SK-N-SH (cell line): ENCODE data around the gene RBM45. TPM values are rescaled to one million over a fixed set of nuclear protein-coding genes. Genes with fewer than 3 reads are reported as not detected.

ENCODE experiments used
- CTCF ChIA-PET: fragments of 300-600, 350-600 bp; formaldehyde crosslinking; extraction: SDS; loops from one replicate; lab custom pipeline; 2021; lab: Yijun Ruan, JAX
- POLR2A ChIA-PET: fragments of 350-600 bp; sonication (Branson Sonifier 250); formaldehyde crosslinking; extraction: SDS; loops from one replicate; lab custom pipeline; 2020; ENCODE audit warnings: antibody characterized with exemption, inconsistent platforms; lab: Yijun Ruan, JAX
- DNase-seq: peaks from one replicate; pipeline ENCODE4 v3.0.0; 2012
- H2AFZ ChIP-seq: fragments of 200-600 bp; sonication (generic); 2 replicates; pipeline ENCODE4 v1.8.1; 2016; ENCODE audit warnings: antibody characterized with exemption, mild to moderate bottlenecking, low read depth
- H3F3A ChIP-seq: fragments of 200-600 bp; sonication (generic); replicated peaks from 2 replicates; pipeline ENCODE3; 2016; ENCODE audit warnings: antibody characterized with exemption, mild to moderate bottlenecking; ENCODE audit not compliant: insufficient read depth
- H3K27ac ChIP-seq, 2 experiments: fragments of 200-500 bp in 1 of 2; fragments of 200-600 bp in 1 of 2; sonication (Bioruptor generic) in 1 of 2; sonication (generic), shearing (Covaris generic) in 1 of 2; 2 replicates each; pipeline versions ENCODE4 v1.5.1 to v1.6.1; 2014 to 2016; ENCODE audit warnings: low read depth in 2 of 2, inconsistent platforms in 1 of 2, low read length in 1 of 2, mild to moderate bottlenecking in 1 of 2, mixed read lengths in 1 of 2
- H3K27me3 ChIP-seq: fragments of 200-600 bp; sonication (generic), shearing (Covaris generic); 2 replicates; pipeline ENCODE4 v1.6.1; 2016; ENCODE audit warnings: mixed run types; ENCODE audit not compliant: insufficient read depth
- H3K36me3 ChIP-seq, 2 experiments: fragments of 200-500 bp in 1 of 2; fragments of 200-600 bp in 1 of 2; sonication (Bioruptor generic) in 1 of 2; sonication (generic) in 1 of 2; replicated peaks in 1 of 2; 2 replicates each; pipeline versions ENCODE3 to v1.5.1; 2014 to 2016; ENCODE audit warnings: low read length in 1 of 2, mild to moderate bottlenecking in 1 of 2; ENCODE audit not compliant: insufficient read depth in 2 of 2, control insufficient read depth in 1 of 2
- H3K4me1 ChIP-seq, 2 experiments: fragments of 200-500 bp in 1 of 2; fragments of 200-600 bp in 1 of 2; sonication (Bioruptor generic) in 1 of 2; sonication (generic), shearing (Covaris generic) in 1 of 2; 2 replicates each; pipeline versions ENCODE4 v1.5.1 to v1.6.1; 2014 to 2016; ENCODE audit warnings: low read depth in 1 of 2, low read length in 1 of 2, mixed run types in 1 of 2; ENCODE audit not compliant: insufficient read depth in 2 of 2, control insufficient read depth in 1 of 2
- H3K4me2 ChIP-seq: fragments of 200-600 bp; sonication (generic), shearing (Covaris generic); 2 replicates; pipeline ENCODE4 v1.6.1; 2017; ENCODE audit warnings: mixed run types
- H3K4me3 ChIP-seq, 2 experiments: fragments of 200-500 bp in 1 of 2; fragments of 200-600 bp in 1 of 2; sonication (Bioruptor generic) in 1 of 2; sonication (generic), shearing (Covaris generic) in 1 of 2; 2 replicates each; pipeline versions ENCODE4 v1.5.1 to v1.8.1; 2014 to 2016; ENCODE audit warnings: low read depth in 2 of 2, inconsistent platforms in 1 of 2, low read length in 1 of 2, mild to moderate bottlenecking in 1 of 2, mixed read lengths in 1 of 2, moderate library complexity in 1 of 2
- H3K79me2 ChIP-seq: fragments of 200-600 bp; sonication (generic); 2 replicates; pipeline ENCODE4 v1.8.1; 2017; ENCODE audit warnings: mild to moderate bottlenecking; ENCODE audit not compliant: insufficient read depth
- H3K9ac ChIP-seq: fragments of 200-600 bp; sonication (generic); 2 replicates; pipeline ENCODE4 v1.6.1; 2017; ENCODE audit warnings: mixed run types
- H3K9me2 ChIP-seq: fragments of 200-600 bp; sonication (generic); 2 replicates; pipeline ENCODE4 v1.6.1; 2017; ENCODE audit warnings: mixed run types
- H3K9me3 ChIP-seq: fragments of 200-600 bp; sonication (generic); 2 replicates; pipeline ENCODE4 v1.6.1; 2017; ENCODE audit warnings: mixed run types, mild to moderate bottlenecking, moderate library complexity
- H4K20me1 ChIP-seq: fragments of 200-600 bp; sonication (generic); 2 replicates; pipeline ENCODE4 v1.6.1; 2017; ENCODE audit warnings: mild to moderate bottlenecking, mixed run types; ENCODE audit not compliant: insufficient read depth
- CHD2 ChIP-seq: fragments of 150-350 bp; IDR thresholded peaks from 2 replicates; pipeline ENCODE4 v1.6.1; 2018; ENCODE audit warnings: low read length; ENCODE audit not compliant: partially characterized antibody
- EP300 ChIP-seq, 2 experiments: IDR thresholded peaks; 2 replicates each; pipeline versions ENCODE4 v1.4.0 to v1.6.1; 2012; ENCODE audit warnings: borderline replicate concordance in 1 of 2, low read depth in 1 of 2, low read length in 1 of 2
- FOXJ3 ChIP-seq: sonication (generic); formaldehyde crosslinking; IDR thresholded peaks from 2 replicates; pipeline ENCODE4 v1.5.1; 2020; ENCODE audit warnings: mild to moderate bottlenecking, missing genetic modification reagents
- FOXM1 ChIP-seq: IDR thresholded peaks from 2 replicates; pipeline ENCODE4 v1.4.0; 2012; ENCODE audit warnings: low read depth, mild to moderate bottlenecking
- GATA2 ChIP-seq: sonication (generic); formaldehyde crosslinking; IDR thresholded peaks from 2 replicates; pipeline ENCODE4 v1.5.0; 2020; ENCODE audit warnings: mild to moderate bottlenecking, missing genetic modification reagents
- IRF3 ChIP-seq: fragments of 150-350 bp; IDR thresholded peaks from 2 replicates; pipeline ENCODE4 v1.6.1; 2016; ENCODE audit warnings: mild to moderate bottlenecking, low read depth, low read length
- JUND ChIP-seq: IDR thresholded peaks from 2 replicates; pipeline ENCODE4 v1.4.0; 2012
- MXI1 ChIP-seq: IDR thresholded peaks from 2 replicates; pipeline ENCODE4 v1.6.1; 2012; ENCODE audit warnings: mild to moderate bottlenecking, low read depth, low read length, improper control_type of control experiment
- PBX3 ChIP-seq: IDR thresholded peaks from 2 replicates; pipeline ENCODE4; 2012
- POLR2AphosphoS5 ChIP-seq: IDR thresholded peaks from 2 replicates; pipeline ENCODE4 v1.6.1; 2012; ENCODE audit warnings: low read depth, low read length
- RAD21 ChIP-seq: IDR thresholded peaks from 2 replicates; pipeline ENCODE4 v1.6.1; 2012; ENCODE audit warnings: mild to moderate bottlenecking, low read length
- REST ChIP-seq: IDR thresholded peaks from 2 replicates; pipeline ENCODE4 v1.6.1; 2012; ENCODE audit warnings: mild to moderate bottlenecking, low read depth, low read length, moderate library complexity
- RXRA ChIP-seq: IDR thresholded peaks from 2 replicates; pipeline ENCODE4 v1.4.0; 2012; ENCODE audit warnings: low read depth, mild to moderate bottlenecking, borderline replicate concordance
- SIN3A ChIP-seq: IDR thresholded peaks from 2 replicates; pipeline ENCODE4 v1.6.1; 2012; ENCODE audit warnings: low read depth, mild to moderate bottlenecking, low read length, moderate library complexity, borderline replicate concordance
- SMC3 ChIP-seq: IDR thresholded peaks from 2 replicates; pipeline ENCODE4 v1.6.1; 2012; ENCODE audit warnings: low read depth, low read length, improper control_type of control experiment
- USF1 ChIP-seq: IDR thresholded peaks from 2 replicates; pipeline ENCODE4 v1.4.0; 2012; ENCODE audit warnings: low read depth, borderline replicate concordance
- USF2 ChIP-seq: fragments of 150-350 bp; IDR thresholded peaks from 2 replicates; pipeline ENCODE4 v1.6.1; 2017; ENCODE audit warnings: antibody characterized with exemption, low read length, low read depth, borderline replicate concordance
- ZBTB33 ChIP-seq: IDR thresholded peaks from 2 replicates; pipeline ENCODE4 v1.4.0; 2012; ENCODE audit warnings: low read depth, borderline replicate concordance
- WGBS: methylation state at CpG from one replicate; pipeline ENCODE4 v1.1.6; 2017; ENCODE audit warnings: low lambda C conversion rate; 5-methylcytosine and 5-hydroxymethylcytosine counted together
- polyA plus RNA-seq, 3 experiments: library from polyadenylated mRNA; depleted of rRNA; stranded (reverse); fragments of >200 nt; gene quantifications; 2 replicates each; pipeline ENCODE4 v1.2.3, GENCODE V29; 2012

The RBM45 gene
- polyA plus RNA-seq, 1 of the 3 experiments (the other 2 are of a cell fraction), result 7.0 TPM

GRCh38 chr2:178066890-178067669 is 45.2 kb upstream of the RBM45 start:
- Histone ChIP-seq H3K9me2 (no peaks in the 10 kb centered on the region), H3K36me3 (no peaks in the 10 kb centered on the region), H3K4me1 (peaks cover 0 to 4% of the 10 kb centered on the region in 2 experiments; a peak in 2 of 4 replicates), H3K4me2 (no peak overlapping the region), H3K27me3 (no peaks in the 10 kb centered on the region), H3K9me3 (no peaks in the 10 kb centered on the region), H3K9ac (no peak overlapping the region)
- POLR2A ChIA-PET, result no interaction called here
- CTCF ChIA-PET, result no interaction called here
- no peak for DNase-seq
- TF ChIP-seq REST, result no peak
- TF ChIP-seq EP300 (IDR thresholded peaks at IDR 0.05; ENCODE audit: borderline replicate concordance in 1 of 2, low read depth in 1 of 2, low read length in 1 of 2), result no peak
- no peak for TF ChIP-seq MXI1
- TF ChIP-seq JUND, result no peak
- TF ChIP-seq SMC3, result no peak
- TF ChIP-seq FOXJ3 (CRISPR knock-in tag), result no peak
- no peak for TF ChIP-seq PBX3
- TF ChIP-seq FOXM1, result no peak
- TF ChIP-seq ZBTB33, result no peak
- TF ChIP-seq SIN3A, result no peak
- no peak for TF ChIP-seq POLR2AphosphoS5
- TF ChIP-seq RXRA, result no peak
- no peak for TF ChIP-seq RAD21
- no peak for TF ChIP-seq IRF3
- TF ChIP-seq GATA2 (CRISPR knock-in tag), result no peak
- TF ChIP-seq USF2, result no peak
- no peak for TF ChIP-seq CHD2
- no peak for TF ChIP-seq USF1
- TF ChIP-seq, all 33 proteins: peak for 0
- WGBS, result 89% methylated on average over 1 of the region's 1 CpG
- H2AFZ ChIP-seq, result no peak overlapping the region
- no peaks in the 10 kb centered on the region for H3K79me2 ChIP-seq
- no peak overlapping the region for H3K4me3 ChIP-seq
- H4K20me1 ChIP-seq, result no peaks in the 10 kb centered on the region
- no peak overlapping the region for H3K27ac ChIP-seq
- no peaks in the 10 kb centered on the region for H3F3A ChIP-seq
